Measurements from ENCODE around the gene NOP14. TPM values are rescaled to one million over a fixed set of nuclear protein-coding genes. Genes with fewer than 3 reads are reported as not detected.
"Not testable (repeated sequence)": the region's sequence is repeated elsewhere in the genome, so short reads cannot be mapped to it uniquely, and the experiment has no call there.

NOP14 gene
- total RNA-seq, 3 donors from 2014 or later, result 21.2 to 33.1 (median 23.4) TPM

GRCh38 chr4:3007724-3008123 is 44.5 kb upstream of the NOP14 start:
- no peaks in the 10 kb centered on the region for H3K4me1 ChIP-seq
- H3K36me3 ChIP-seq, result no peaks in the 10 kb centered on the region
- no peak overlapping the region for H3K27ac ChIP-seq
- H3K27me3 ChIP-seq, result no peaks in the 10 kb centered on the region
- no peaks in the 10 kb centered on the region for H3K9me3 ChIP-seq
- intact Hi-C loops (cut with DNase I; ENCODE audit: low total_unique reads), result no loop called here
- H3K4me3 ChIP-seq, result no peak overlapping the region
- TF ChIP-seq, protein P1, sequence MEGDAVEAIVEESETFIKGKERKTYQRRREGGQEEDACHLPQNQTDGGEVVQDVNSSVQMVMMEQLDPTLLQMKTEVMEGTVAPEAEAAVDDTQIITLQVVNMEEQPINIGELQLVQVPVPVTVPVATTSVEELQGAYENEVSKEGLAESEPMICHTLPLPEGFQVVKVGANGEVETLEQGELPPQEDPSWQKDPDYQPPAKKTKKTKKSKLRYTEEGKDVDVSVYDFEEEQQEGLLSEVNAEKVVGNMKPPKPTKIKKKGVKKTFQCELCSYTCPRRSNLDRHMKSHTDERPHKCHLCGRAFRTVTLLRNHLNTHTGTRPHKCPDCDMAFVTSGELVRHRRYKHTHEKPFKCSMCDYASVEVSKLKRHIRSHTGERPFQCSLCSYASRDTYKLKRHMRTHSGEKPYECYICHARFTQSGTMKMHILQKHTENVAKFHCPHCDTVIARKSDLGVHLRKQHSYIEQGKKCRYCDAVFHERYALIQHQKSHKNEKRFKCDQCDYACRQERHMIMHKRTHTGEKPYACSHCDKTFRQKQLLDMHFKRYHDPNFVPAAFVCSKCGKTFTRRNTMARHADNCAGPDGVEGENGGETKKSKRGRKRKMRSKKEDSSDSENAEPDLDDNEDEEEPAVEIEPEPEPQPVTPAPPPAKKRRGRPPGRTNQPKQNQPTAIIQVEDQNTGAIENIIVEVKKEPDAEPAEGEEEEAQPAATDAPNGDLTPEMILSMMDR (IDR thresholded peaks at IDR 0.05), result no peak
- no peak for TF ChIP-seq POLR2A (IDR thresholded peaks at IDR 0.05)
- TF ChIP-seq POLR2AphosphoS5 (IDR thresholded peaks at IDR 0.05), result no peak
- no peak for DNase-seq (ENCODE audit: low spot score in 2 of 2)

DNA sequence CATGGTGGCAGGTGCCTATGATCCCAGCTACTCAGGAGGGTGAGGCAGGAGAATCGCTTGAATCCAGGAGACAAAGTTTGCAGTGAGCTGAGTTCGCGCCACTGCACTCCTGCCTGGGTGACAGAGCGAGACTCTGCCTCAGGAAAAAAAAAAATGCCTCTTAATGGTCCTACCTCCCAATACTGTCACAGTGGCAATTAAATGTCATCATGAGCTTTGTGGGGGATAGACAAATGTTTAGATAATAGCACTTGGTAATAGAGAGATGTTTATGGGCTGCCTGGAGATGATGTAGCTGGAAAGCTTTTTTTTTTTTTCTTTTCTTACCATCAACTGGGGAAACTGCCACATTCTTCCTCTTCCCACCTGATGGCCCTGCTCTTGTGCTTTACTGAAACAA is 33.2 kb upstream of the NOP14 start:
- Histone ChIP-seq H3K9me3 (no peaks in the 10 kb centered on the region), H3K4me3 (no peak overlapping the region), H3K4me1 (no peaks in the 10 kb centered on the region), H3K27ac (no peak overlapping the region), H3K36me3 (no peaks in the 10 kb centered on the region), H3K27me3 (no peaks in the 10 kb centered on the region)
- no peak for TF ChIP-seq POLR2AphosphoS5 (IDR thresholded peaks at IDR 0.05)
- no peak for TF ChIP-seq POLR2A (IDR thresholded peaks at IDR 0.05)
- TF ChIP-seq, protein P1 (IDR thresholded peaks at IDR 0.05), result no peak
- intact Hi-C loops (cut with DNase I; ENCODE audit: low total_unique reads), result loop anchor here (5.0 kb wide), 1 partner anchor 751 kb away; no protein-coding TSS in a partner anchor
- DNase-seq (ENCODE audit: low spot score in 2 of 2), result no peak

DNA sequence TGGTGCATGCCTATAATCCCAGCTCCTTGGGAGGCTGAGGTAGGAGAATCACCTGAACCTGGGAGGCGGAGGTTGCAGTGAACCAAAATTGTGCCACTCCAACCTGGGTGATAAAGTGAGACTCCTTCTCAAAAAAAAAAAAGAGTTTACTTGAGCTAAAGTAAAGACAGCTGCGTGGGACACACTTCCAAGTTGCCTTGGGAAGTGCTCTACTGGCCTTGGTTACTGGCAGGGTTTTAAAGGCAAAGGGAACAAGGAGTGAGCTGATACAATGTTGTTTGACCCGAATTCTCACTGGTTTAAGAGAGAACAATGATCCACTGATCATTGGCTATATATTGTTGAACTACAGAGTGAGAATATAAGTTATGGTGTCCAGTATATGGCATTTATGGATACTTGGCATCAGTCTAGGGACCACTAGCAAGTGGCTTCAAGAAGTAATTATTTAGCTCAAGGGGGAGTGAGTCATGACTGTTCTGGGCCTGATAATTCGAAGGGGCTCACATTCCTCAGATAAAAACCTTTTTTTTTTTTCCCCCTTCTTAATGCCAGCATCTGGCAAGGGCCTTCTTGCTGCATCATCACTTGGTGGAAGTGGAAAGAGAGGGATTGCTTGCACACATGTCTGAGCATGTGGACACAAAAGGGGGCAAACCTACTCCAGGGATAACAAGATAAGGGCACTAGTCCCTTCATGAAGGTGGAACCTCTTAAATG is 32.5 kb upstream of the NOP14 start:
- DNase-seq (ENCODE audit: low spot score in 2 of 2), result no peak
- H3K4me1 ChIP-seq, result no peaks in the 10 kb centered on the region
- TF ChIP-seq, protein P1 (IDR thresholded peaks at IDR 0.05), result no peak
- TF ChIP-seq POLR2AphosphoS5 (IDR thresholded peaks at IDR 0.05), result no peak
- TF ChIP-seq POLR2A (IDR thresholded peaks at IDR 0.05), result no peak
- no peak overlapping the region for H3K27ac ChIP-seq
- H3K36me3 ChIP-seq, result no peaks in the 10 kb centered on the region
- H3K9me3 ChIP-seq, result no peaks in the 10 kb centered on the region
- intact Hi-C loops (cut with DNase I; ENCODE audit: low total_unique reads), result loop anchor here (5.0 kb wide), 1 partner anchor 752 kb away; no protein-coding TSS in a partner anchor
- no peak overlapping the region for H3K4me3 ChIP-seq
- H3K27me3 ChIP-seq, result no peaks in the 10 kb centered on the region

- no peaks in the 10 kb centered on the region for H3K36me3 ChIP-seq
- no peak overlapping the region for H3K4me3 ChIP-seq
- no peaks in the 10 kb centered on the region for H3K27me3 ChIP-seq
- DNase-seq (ENCODE audit: low spot score in 2 of 2), result no peak
- intact Hi-C loops (cut with DNase I; ENCODE audit: low total_unique reads), result loop anchor here (5.0 kb wide), 1 partner anchor 752 kb away; no protein-coding TSS in a partner anchor
- TF ChIP-seq POLR2A (IDR thresholded peaks at IDR 0.05) (no peak), POLR2AphosphoS5 (IDR thresholded peaks at IDR 0.05) (no peak)
- TF ChIP-seq, protein P1 (IDR thresholded peaks at IDR 0.05), result no peak
- H3K4me1 ChIP-seq, result no peaks in the 10 kb centered on the region
- H3K27ac ChIP-seq, result no peak overlapping the region
- H3K9me3 ChIP-seq, result no peaks in the 10 kb centered on the region
Observed at GRCh38 chr4:2994917-2995316, 31.7 kb upstream of the NOP14 start.

GRCh38 chr4:2991243-2991642 is 28.0 kb upstream of the NOP14 start:
- no peaks in the 10 kb centered on the region for H3K27me3 ChIP-seq
- TF ChIP-seq, protein P1 (IDR thresholded peaks at IDR 0.05), result no peak
- TF ChIP-seq POLR2AphosphoS5 (IDR thresholded peaks at IDR 0.05), result no peak
- TF ChIP-seq POLR2A (IDR thresholded peaks at IDR 0.05), result no peak
- no peaks in the 10 kb centered on the region for H3K9me3 ChIP-seq
- H3K27ac ChIP-seq, result no peak overlapping the region
- no peaks in the 10 kb centered on the region for H3K36me3 ChIP-seq
- DNase-seq (ENCODE audit: low spot score in 2 of 2), result no peak
- no peak overlapping the region for H3K4me3 ChIP-seq
- no peaks in the 10 kb centered on the region for H3K4me1 ChIP-seq
- intact Hi-C loops (cut with DNase I; ENCODE audit: low total_unique reads), result no loop called here

GRCh38 chr4:2983715-2984114 is 20.5 kb upstream of the NOP14 start:
- H3K4me3 ChIP-seq; intact Hi-C loops (cut with DNase I; ENCODE audit: low total_unique reads); H3K27me3 ChIP-seq; DNase-seq (ENCODE audit: low spot score in 2 of 2); H3K4me1 ChIP-seq; H3K27ac ChIP-seq; H3K36me3 ChIP-seq: not testable (repeated sequence)
- peaks cover 10 to 14% of the 10 kb centered on the region in 2 donors for H3K9me3 ChIP-seq

Measured in breast epithelium (tissue), 4 donors.